Raji (cell line): Measurements from ENCODE around the gene GNPTG.

Experiments used
- POLR2A ChIP-seq: IDR thresholded peaks from 2 replicates; pipeline ENCODE4 v1.6.1; 2011; ENCODE audit warnings: low read depth, low read length, control low read depth; ENCODE audit not compliant: insufficient read depth

GNPTG gene

GRCh38 chr16:1383556-1383955 is 31.8 kb downstream of the GNPTG start:
- TF ChIP-seq POLR2A, result no peak

GRCh38 chr16:1385232-1385631 is 33.5 kb downstream of the GNPTG start:
- TF ChIP-seq POLR2A, result no peak

- TF ChIP-seq POLR2A, result no peak
Measured at GRCh38 chr16:1387331-1387730, 35.6 kb downstream of the GNPTG start.

- no peak for TF ChIP-seq POLR2A
Measured at GRCh38 chr16:1389762-1390161, 38.0 kb downstream of the GNPTG start.

- TF ChIP-seq POLR2A, result no peak
Measured at GRCh38 chr16:1390239-1390779, 38.6 kb downstream of the GNPTG start.

- no peak for TF ChIP-seq POLR2A
Measured at GRCh38 chr16:1392826-1393225, 41.1 kb downstream of the GNPTG start.

- TF ChIP-seq POLR2A, result no peak
Measured at GRCh38 chr16:1393613-1394176, 42.0 kb downstream of the GNPTG start.

- no peak for TF ChIP-seq POLR2A
Measured at GRCh38 chr16:1394367-1394951, 42.7 kb downstream of the GNPTG start.

GRCh38 chr16:1395444-1396031 is 43.8 kb downstream of the GNPTG start:
- no peak for TF ChIP-seq POLR2A

GRCh38 chr16:1397779-1398178 is 46.0 kb downstream of the GNPTG start:
- TF ChIP-seq POLR2A, result no peak

GRCh38 chr16:1398351-1398750 is 46.6 kb downstream of the GNPTG start:
- no peak for TF ChIP-seq POLR2A

GRCh38 chr16:1398826-1399581 is 47.3 kb downstream of the GNPTG start:
- no peak for TF ChIP-seq POLR2A

- TF ChIP-seq POLR2A, result no peak
Measured at GRCh38 chr16:1401061-1401757, 49.5 kb downstream of the GNPTG start.

GRCh38 chr16:1401758-1402154 is 50.0 kb downstream of the GNPTG start:
- no peak for TF ChIP-seq POLR2A

- no peak for TF ChIP-seq POLR2A
Measured at GRCh38 chr16:1403036-1403435, 51.3 kb downstream of the GNPTG start.
